IPS DF 19.7 (cell line): ENCODE measurements around the gene NOP10.
"Not testable (repeated sequence)": the region's sequence is repeated elsewhere in the genome, so short reads cannot be mapped to it uniquely, and the experiment has no call there.

Experiments
- DNase-seq: peaks from one replicate; pipeline ENCODE4 v3.0.0-alpha.2; 2013; ENCODE audit warnings: low read depth, low spot score

Gene NOP10

GRCh38 chr15:34358948-34359347 is 16.0 kb upstream of the NOP10 start:
- DNase-seq, result no peak

- DNase-seq, result no peak
Observed at GRCh38 chr15:34358367-34358766, 15.4 kb upstream of the NOP10 start.

GRCh38 chr15:34357653-34358052 is 14.7 kb upstream of the NOP10 start:
- DNase-seq, result no peak

- DNase-seq, result no peak
Observed at GRCh38 chr15:34355241-34355640, 12.3 kb upstream of the NOP10 start.

- no peak for DNase-seq
Observed at GRCh38 chr15:34354286-34354685, 11.3 kb upstream of the NOP10 start.

GRCh38 chr15:34353627-34354026 is 10.7 kb upstream of the NOP10 start:
- DNase-seq, result no peak

- not testable (repeated sequence) for DNase-seq
Observed at GRCh38 chr15:34352996-34353395, 10.1 kb upstream of the NOP10 start.

- DNase-seq, result no peak
Observed at GRCh38 chr15:34349769-34350168, 6.8 kb upstream of the NOP10 start.

- no peak for DNase-seq
Observed at GRCh38 chr15:34348735-34349300, 5.9 kb upstream of the NOP10 start.

GRCh38 chr15:34347951-34348638 is 5.2 kb upstream of the NOP10 start:
- no peak for DNase-seq

- DNase-seq, result not testable (repeated sequence)
Observed at GRCh38 chr15:34342213-34342736, 661 bp downstream of the NOP10 start.

GRCh38 chr15:34341381-34342212 is 1.3 kb downstream of the NOP10 start:
- no peak for DNase-seq

- no peak for DNase-seq
Observed at GRCh38 chr15:34339946-34340345, 3.0 kb downstream of the NOP10 start.

GRCh38 chr15:34338347-34338746 is 4.6 kb downstream of the NOP10 start:
- DNase-seq, result no peak

GRCh38 chr15:34337557-34338306 is 5.2 kb downstream of the NOP10 start, which contains the start of gene SLC12A6:
SLC12A6 (minus strand) TSS chr15:34337781; CDS start chr15:34336680, 1,101 bp downstream.
- DNase-seq, result no peak

GRCh38 chr15:34336991-34337556 is 5.9 kb downstream of the NOP10 start:
- no peak for DNase-seq

GRCh38 chr15:34336231-34336990 is 6.5 kb downstream of the NOP10 start:
- DNase-seq, result no peak

GRCh38 chr15:34335176-34336032 is 7.5 kb downstream of the NOP10 start:
- DNase-seq, result no peak

GRCh38 chr15:34334672-34335071 is 8.3 kb downstream of the NOP10 start:
- DNase-seq, result no peak
